HL-60 (cell line): ENCODE data around the gene CEP295NL.

Experiments
- GABPA ChIP-seq: IDR thresholded peaks from 2 replicates; pipeline ENCODE4 v1.6.1; 2012; ENCODE audit warnings: low read depth
- POLR2AphosphoS5 ChIP-seq: IDR thresholded peaks from 2 replicates; pipeline ENCODE4 v1.6.1; 2012; ENCODE audit warnings: low read depth
- TF ChIP-seq, protein P1 (sequence below): IDR thresholded peaks from one replicate; pipeline ENCODE4 v1.5.1; 2011; ENCODE audit warnings: low read length, control low read depth, inconsistent platforms; ENCODE audit not compliant: insufficient read depth

DNA sequence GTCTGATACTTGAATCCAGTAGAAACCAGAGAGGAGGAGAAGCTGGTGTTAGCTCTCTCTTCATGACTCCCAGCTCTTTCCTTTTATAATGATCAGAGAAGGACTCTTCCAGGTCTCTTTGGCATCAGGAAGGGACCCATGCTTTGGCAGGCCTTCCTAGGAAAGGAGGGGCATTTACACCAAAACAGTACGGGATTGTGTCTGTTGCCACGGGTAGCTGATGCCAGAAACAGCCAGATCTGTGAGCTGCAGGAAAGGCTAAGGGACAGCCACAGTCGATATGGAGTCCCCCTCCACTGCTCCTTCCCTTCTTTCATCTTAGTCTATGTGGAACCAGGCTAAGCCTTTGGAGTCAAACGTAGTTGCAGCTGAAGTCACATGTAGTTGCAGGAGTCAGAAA is 9.3 kb downstream of the CEP295NL start:
- TF ChIP-seq POLR2AphosphoS5 = no peak
- TF ChIP-seq, protein P1, sequence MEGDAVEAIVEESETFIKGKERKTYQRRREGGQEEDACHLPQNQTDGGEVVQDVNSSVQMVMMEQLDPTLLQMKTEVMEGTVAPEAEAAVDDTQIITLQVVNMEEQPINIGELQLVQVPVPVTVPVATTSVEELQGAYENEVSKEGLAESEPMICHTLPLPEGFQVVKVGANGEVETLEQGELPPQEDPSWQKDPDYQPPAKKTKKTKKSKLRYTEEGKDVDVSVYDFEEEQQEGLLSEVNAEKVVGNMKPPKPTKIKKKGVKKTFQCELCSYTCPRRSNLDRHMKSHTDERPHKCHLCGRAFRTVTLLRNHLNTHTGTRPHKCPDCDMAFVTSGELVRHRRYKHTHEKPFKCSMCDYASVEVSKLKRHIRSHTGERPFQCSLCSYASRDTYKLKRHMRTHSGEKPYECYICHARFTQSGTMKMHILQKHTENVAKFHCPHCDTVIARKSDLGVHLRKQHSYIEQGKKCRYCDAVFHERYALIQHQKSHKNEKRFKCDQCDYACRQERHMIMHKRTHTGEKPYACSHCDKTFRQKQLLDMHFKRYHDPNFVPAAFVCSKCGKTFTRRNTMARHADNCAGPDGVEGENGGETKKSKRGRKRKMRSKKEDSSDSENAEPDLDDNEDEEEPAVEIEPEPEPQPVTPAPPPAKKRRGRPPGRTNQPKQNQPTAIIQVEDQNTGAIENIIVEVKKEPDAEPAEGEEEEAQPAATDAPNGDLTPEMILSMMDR = no peak
- TF ChIP-seq GABPA = no peak
